Activated T-cell treated with anti-CD3 and anti-CD28 coated beads, Interleukin-2, amount 50 U/mL, for 4 hours (primary cell): ENCODE results near the gene FBN2. TPM values are rescaled to one million over a fixed set of nuclear protein-coding genes. Genes with fewer than 3 reads are reported as not detected.

Experiments used
- ATAC-seq, 2 donors: fragments of 200-7000 bp; cut with Tn5 transposase; one replicate each; pipeline ENCODE4 v1.10.0; 2021
- DNase-seq: peaks from one replicate; pipeline ENCODE4 v3.0.0-alpha.2; 2020
- H3K27me3 Mint-ChIP-seq: one replicate; pipeline ENCODE4 v1.8.0; 2021; ENCODE audit warnings: low read depth, mixed read lengths
- H3K36me3 Mint-ChIP-seq: one replicate; pipeline ENCODE4 v1.8.0; 2022; ENCODE audit warnings: mixed read lengths; ENCODE audit not compliant: insufficient read depth
- H3K4me1 Mint-ChIP-seq: one replicate; pipeline ENCODE4 v1.8.0; 2021; ENCODE audit warnings: low read depth, mixed read lengths
- H3K4me3 Mint-ChIP-seq: one replicate; pipeline ENCODE4 v1.8.0; 2021; ENCODE audit warnings: mild to moderate bottlenecking, moderate library complexity, mixed read lengths
- H3K9me3 Mint-ChIP-seq: one replicate; pipeline ENCODE4 v1.8.0; 2021; ENCODE audit warnings: mixed read lengths
- total RNA-seq, 3 donors: library from RNA; stranded (reverse); gene quantifications; one replicate each; pipeline ENCODE4 v1.2.1, GENCODE V29; 2021

The FBN2 gene
- total RNA-seq, 3 donors from 2014 or later = 0.15 to 0.26 (median 0.19) TPM

DNA sequence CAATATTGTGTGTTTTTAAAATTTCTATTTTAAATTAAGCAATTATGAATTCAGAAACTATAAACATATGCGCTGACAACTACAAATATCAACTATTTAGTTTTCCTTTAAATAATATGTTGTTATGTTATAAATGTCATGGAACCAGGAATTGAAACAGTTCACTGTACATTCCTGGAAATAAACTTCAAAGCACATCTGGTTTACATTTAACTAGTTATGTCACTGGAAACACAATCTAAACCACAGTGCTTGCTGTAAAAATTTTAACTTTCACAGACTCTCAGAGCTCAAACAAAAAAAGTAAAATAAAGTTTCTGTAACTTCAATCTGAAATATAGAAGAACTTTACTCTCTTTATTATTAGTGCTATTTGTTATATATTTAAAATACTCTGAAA is 179.2 kb downstream of the FBN2 start:
- Mint-ChIP-seq H3K4me1 (no peaks in the 10 kb centered on the region), H3K4me3 (no peak overlapping the region), H3K9me3 (no peaks in the 10 kb centered on the region), H3K27me3 (no peaks in the 10 kb centered on the region), H3K36me3 (no peaks in the 10 kb centered on the region)
- ATAC-seq = no peak
- no peak for DNase-seq

DNA sequence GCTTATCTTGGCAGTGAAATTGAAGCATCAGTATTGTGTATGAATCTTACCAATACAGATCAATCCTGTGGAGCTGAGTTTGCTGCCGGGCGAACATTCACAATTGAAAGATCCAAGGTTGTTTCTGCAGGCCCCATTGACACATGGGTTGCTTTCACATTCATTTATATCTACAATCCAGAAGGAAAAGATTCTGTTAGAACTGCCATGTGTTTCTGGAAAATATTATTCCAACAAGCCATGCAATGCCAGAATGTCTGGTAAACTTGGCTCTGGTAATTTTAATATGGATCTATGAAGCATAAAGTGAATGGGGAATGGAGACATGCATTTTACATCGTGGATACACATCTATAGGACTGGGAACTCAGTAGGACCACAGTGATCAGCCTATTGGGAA is 180.8 kb downstream of the FBN2 start:
- no peaks in the 10 kb centered on the region for H3K27me3 Mint-ChIP-seq
- H3K36me3 Mint-ChIP-seq = no peaks in the 10 kb centered on the region
- no peaks in the 10 kb centered on the region for H3K9me3 Mint-ChIP-seq
- no peaks in the 10 kb centered on the region for H3K4me1 Mint-ChIP-seq
- H3K4me3 Mint-ChIP-seq = no peak overlapping the region
- DNase-seq = no peak
- no peak for ATAC-seq

GRCh38 chr5:128355961-128356360 is 182.1 kb downstream of the FBN2 start:
- no peaks in the 10 kb centered on the region for H3K4me1 Mint-ChIP-seq

DNA sequence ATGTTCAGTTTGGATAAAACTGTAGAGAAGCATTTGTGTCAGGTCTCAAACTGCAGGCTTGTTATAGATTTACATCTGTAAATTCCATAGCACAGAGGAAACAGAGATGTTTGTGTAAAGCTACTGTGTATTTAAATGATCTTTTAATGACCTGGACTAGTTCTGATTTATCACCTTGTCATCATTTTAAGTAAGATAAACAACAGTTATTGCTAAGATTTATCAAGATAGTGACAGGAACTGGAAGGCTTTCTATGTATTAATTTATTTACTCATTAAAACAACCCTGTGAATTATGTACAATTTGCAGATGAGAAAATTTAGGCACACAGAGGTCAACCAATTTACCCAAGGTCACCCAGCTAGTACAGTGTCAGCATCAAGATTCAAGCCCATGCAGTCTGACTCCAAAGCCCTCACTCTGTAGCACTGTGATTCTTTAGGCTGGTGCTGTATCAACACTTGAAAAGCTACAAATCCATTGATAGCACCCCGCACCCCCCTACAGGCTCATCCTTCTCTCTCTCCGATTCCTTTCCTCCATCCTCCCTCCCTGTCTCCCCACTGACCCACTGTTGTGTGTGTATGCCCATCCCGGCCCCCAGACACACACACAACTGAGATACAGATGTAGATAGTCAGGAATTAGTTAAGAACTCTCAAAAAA is 184.5 kb downstream of the FBN2 start:
- DNase-seq (no peak), ATAC-seq (no peak)
- Mint-ChIP-seq H3K36me3 (no peaks in the 10 kb centered on the region), H3K9me3 (no peaks in the 10 kb centered on the region), H3K4me3 (no peak overlapping the region), H3K4me1 (no peaks in the 10 kb centered on the region), H3K27me3 (no peaks in the 10 kb centered on the region)

More at GRCh38 chr5:128355961-128356360, 182.1 kb downstream of the FBN2 start:
- no peaks in the 10 kb centered on the region for H3K27me3 Mint-ChIP-seq
- H3K36me3 Mint-ChIP-seq = no peaks in the 10 kb centered on the region
- no peak for ATAC-seq
- H3K4me3 Mint-ChIP-seq = no peak overlapping the region
- H3K9me3 Mint-ChIP-seq = no peaks in the 10 kb centered on the region
- no peak for DNase-seq

GRCh38 chr5:128350705-128351104 is 187.3 kb downstream of the FBN2 start:
- DNase-seq = no peak
- H3K36me3 Mint-ChIP-seq = no peaks in the 10 kb centered on the region
- H3K4me3 Mint-ChIP-seq = no peak overlapping the region
- no peaks in the 10 kb centered on the region for H3K27me3 Mint-ChIP-seq
- H3K9me3 Mint-ChIP-seq = no peaks in the 10 kb centered on the region
- no peak for ATAC-seq
- H3K4me1 Mint-ChIP-seq = no peaks in the 10 kb centered on the region

- H3K4me3 Mint-ChIP-seq = no peak overlapping the region
- ATAC-seq (no peak), DNase-seq (no peak)
- H3K36me3 Mint-ChIP-seq = no peaks in the 10 kb centered on the region
- no peaks in the 10 kb centered on the region for H3K4me1 Mint-ChIP-seq
- H3K9me3 Mint-ChIP-seq = no peaks in the 10 kb centered on the region
- no peaks in the 10 kb centered on the region for H3K27me3 Mint-ChIP-seq
These were observed 188.8 kb downstream of the FBN2 start for GRCh38 chr5:128349044-128349858.

GRCh38 chr5:128346038-128346437 is 192.0 kb downstream of the FBN2 start:
- ATAC-seq = no peak
- H3K9me3 Mint-ChIP-seq = no peaks in the 10 kb centered on the region
- no peak for DNase-seq
- H3K4me3 Mint-ChIP-seq = no peak overlapping the region
- H3K4me1 Mint-ChIP-seq = no peaks in the 10 kb centered on the region
- H3K27me3 Mint-ChIP-seq = no peaks in the 10 kb centered on the region
- no peaks in the 10 kb centered on the region for H3K36me3 Mint-ChIP-seq

DNA sequence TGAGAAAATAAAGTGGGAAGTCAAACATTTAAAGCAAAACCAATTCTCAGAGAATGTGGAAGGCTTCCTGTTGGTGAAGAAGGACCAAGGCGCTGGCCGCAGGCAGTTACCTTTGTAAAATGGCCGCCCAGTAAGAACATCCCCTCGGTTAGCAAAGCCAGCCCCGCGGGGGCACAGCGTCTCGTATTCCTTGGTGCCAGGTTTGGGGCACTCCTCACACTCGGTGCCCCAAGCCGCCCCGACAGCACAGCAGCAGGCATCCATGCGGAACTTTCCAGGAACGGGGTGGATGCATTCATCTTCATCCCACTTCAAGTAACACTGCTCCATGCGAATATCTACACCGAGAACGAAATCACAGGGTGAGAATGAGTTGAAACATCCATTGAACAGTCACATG is 192.8 kb downstream of the FBN2 start:
- no peaks in the 10 kb centered on the region for H3K36me3 Mint-ChIP-seq

GRCh38 chr5:128343168-128343567 is 194.9 kb downstream of the FBN2 start:
- DNase-seq (no peak), ATAC-seq (no peak)
- Mint-ChIP-seq H3K4me3 (no peak overlapping the region), H3K4me1 (no peaks in the 10 kb centered on the region), H3K9me3 (no peaks in the 10 kb centered on the region), H3K27me3 (no peaks in the 10 kb centered on the region), H3K36me3 (no peaks in the 10 kb centered on the region)

More for the DNA sequence above, 192.8 kb downstream of the FBN2 start:
- H3K4me3 Mint-ChIP-seq = no peak overlapping the region
- ATAC-seq (no peak), DNase-seq (no peak)
- H3K4me1 Mint-ChIP-seq = no peaks in the 10 kb centered on the region
- H3K27me3 Mint-ChIP-seq = no peaks in the 10 kb centered on the region
- no peaks in the 10 kb centered on the region for H3K9me3 Mint-ChIP-seq

GRCh38 chr5:128341056-128341455 is 197.0 kb downstream of the FBN2 start:
- H3K27me3 Mint-ChIP-seq = no peaks in the 10 kb centered on the region
- H3K4me3 Mint-ChIP-seq = no peak overlapping the region
- H3K9me3 Mint-ChIP-seq = no peaks in the 10 kb centered on the region
- DNase-seq (no peak), ATAC-seq (no peak)
- no peaks in the 10 kb centered on the region for H3K4me1 Mint-ChIP-seq
- no peaks in the 10 kb centered on the region for H3K36me3 Mint-ChIP-seq

- Mint-ChIP-seq H3K36me3 (no peaks in the 10 kb centered on the region), H3K4me1 (no peaks in the 10 kb centered on the region), H3K4me3 (no peak overlapping the region), H3K27me3 (no peaks in the 10 kb centered on the region), H3K9me3 (no peaks in the 10 kb centered on the region)
- no peak for DNase-seq
- ATAC-seq = no peak
These were observed 197.4 kb downstream of the FBN2 start for GRCh38 chr5:128340648-128341047.

- Mint-ChIP-seq H3K27me3 (no peaks in the 10 kb centered on the region), H3K36me3 (no peaks in the 10 kb centered on the region), H3K4me3 (no peak overlapping the region), H3K4me1 (no peaks in the 10 kb centered on the region), H3K9me3 (no peaks in the 10 kb centered on the region)
- DNase-seq (no peak), ATAC-seq (no peak)
These were observed 198.5 kb downstream of the FBN2 start for GRCh38 chr5:128339585-128339984.

DNA sequence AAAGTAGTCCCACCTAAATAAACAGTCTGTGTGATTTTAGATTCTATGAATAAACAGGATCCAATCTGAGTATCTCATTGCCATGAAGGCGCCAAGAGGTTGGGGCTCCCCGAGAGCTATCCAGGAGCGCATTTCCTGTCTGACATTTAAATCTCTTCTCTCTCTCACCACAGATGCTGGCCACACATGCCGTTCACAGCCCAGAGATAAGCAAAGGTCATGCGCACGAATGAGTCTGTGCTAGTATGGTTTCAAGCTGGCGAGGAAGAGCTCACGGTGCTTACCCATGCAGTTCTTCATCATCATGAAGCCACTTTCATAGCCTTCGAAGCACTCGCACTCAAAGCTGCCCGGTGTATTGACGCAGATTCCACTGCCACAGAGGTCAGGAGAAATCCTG is 199.4 kb downstream of the FBN2 start:
- no peak for DNase-seq
- no peaks in the 10 kb centered on the region for H3K9me3 Mint-ChIP-seq
- no peaks in the 10 kb centered on the region for H3K4me1 Mint-ChIP-seq
- H3K4me3 Mint-ChIP-seq = no peak overlapping the region
- no peaks in the 10 kb centered on the region for H3K36me3 Mint-ChIP-seq
- no peaks in the 10 kb centered on the region for H3K27me3 Mint-ChIP-seq
- no peak for ATAC-seq

GRCh38 chr5:128335339-128335738 is 202.7 kb downstream of the FBN2 start:
- no peak for DNase-seq
- ATAC-seq = no peak
- Mint-ChIP-seq H3K9me3 (no peaks in the 10 kb centered on the region), H3K27me3 (no peaks in the 10 kb centered on the region), H3K4me3 (no peak overlapping the region), H3K36me3 (no peaks in the 10 kb centered on the region), H3K4me1 (no peaks in the 10 kb centered on the region)
